ENCODE measurements around the gene CALCB.

The CALCB gene

GRCh38 chr11:15074206-15075161 is 1.1 kb downstream of the CALCB start:
- peak; percentile 75 to 90 for DNase-seq (ENCODE audit: low read depth in 2 of 2)

- DNase-seq (ENCODE audit: low read depth in 2 of 2): no peak
Measured at GRCh38 chr11:15075162-15075526, 1.8 kb downstream of the CALCB start.

- DNase-seq (ENCODE audit: low read depth in 2 of 2): no peak
Measured at GRCh38 chr11:15091175-15091574, 17.8 kb downstream of the CALCB start.

GRCh38 chr11:15091625-15092024 is 18.2 kb downstream of the CALCB start:
- no peak for DNase-seq (ENCODE audit: low read depth in 2 of 2)

GRCh38 chr11:15093432-15093831 is 20.0 kb downstream of the CALCB start:
- no peak for DNase-seq (ENCODE audit: low read depth in 2 of 2)

- DNase-seq (ENCODE audit: low read depth in 2 of 2): no peak
Measured at GRCh38 chr11:15095736-15096228, 22.4 kb downstream of the CALCB start.

GRCh38 chr11:15097411-15097810 is 24.0 kb downstream of the CALCB start:
- no peak for DNase-seq (ENCODE audit: low read depth in 2 of 2)

- no peak for DNase-seq (ENCODE audit: low read depth in 2 of 2)
Measured at GRCh38 chr11:15099267-15099666, 25.9 kb downstream of the CALCB start.

- DNase-seq (ENCODE audit: low read depth in 2 of 2): peak; percentile 18 to 49
Measured at GRCh38 chr11:15101072-15101709, 27.8 kb downstream of the CALCB start.

GRCh38 chr11:15104166-15104565 is 30.8 kb downstream of the CALCB start:
- DNase-seq (ENCODE audit: low read depth in 2 of 2): no peak

- DNase-seq (ENCODE audit: low read depth in 2 of 2): no peak
Measured at GRCh38 chr11:15106201-15106965, 33.0 kb downstream of the CALCB start.

- DNase-seq (ENCODE audit: low read depth in 2 of 2): no peak
Measured at GRCh38 chr11:15107730-15108515, 34.5 kb downstream of the CALCB start.

GRCh38 chr11:15108592-15109130 is 35.3 kb downstream of the CALCB start:
- no peak for DNase-seq (ENCODE audit: low read depth in 2 of 2)

GRCh38 chr11:15109602-15110001 is 36.2 kb downstream of the CALCB start:
- DNase-seq (ENCODE audit: low read depth in 2 of 2): no peak

GRCh38 chr11:15111215-15111614 is 37.8 kb downstream of the CALCB start:
- DNase-seq (ENCODE audit: low read depth in 2 of 2): no peak

- no peak for DNase-seq (ENCODE audit: low read depth in 2 of 2)
Measured at GRCh38 chr11:15112131-15112541, 38.7 kb downstream of the CALCB start.

GRCh38 chr11:15113381-15113780 is 40.0 kb downstream of the CALCB start:
- no peak for DNase-seq (ENCODE audit: low read depth in 2 of 2)

- no peak for DNase-seq (ENCODE audit: low read depth in 2 of 2)
Measured at GRCh38 chr11:15114501-15115475, 41.4 kb downstream of the CALCB start, which contains the start of gene INSC. INSC (plus strand) TSS chr11:15114923; CDS start chr11:15149175, 34,252 bp downstream.

- no peak for DNase-seq (ENCODE audit: low read depth in 2 of 2)
Measured at GRCh38 chr11:15115686-15116085, 42.3 kb downstream of the CALCB start.

GRCh38 chr11:15117751-15118150 is 44.4 kb downstream of the CALCB start:
- DNase-seq (ENCODE audit: low read depth in 2 of 2): no peak

All from stimulated activated CD4-positive, alpha-beta T cell treated with anti-CD3 and anti-CD28 coated beads, Interleukin-12 subunit alpha, Interleukin-12 subunit beta, amount 100 ng/mL, for 24 hours (primary cell).